ENCODE data around the gene RPL9. TPM values are rescaled to one million over a fixed set of nuclear protein-coding genes. Genes with fewer than 3 reads are reported as not detected.

Gene RPL9
- total RNA-seq, 4 donors from 2014 or later = 798 to 2,811 (median 1,122) TPM

- Histone ChIP-seq H3K4me3 (no peak overlapping the region), H3K9me3 (no peaks in the 10 kb centered on the region), H3K36me3 (peaks cover 0 to 51% (median 5%) of the 10 kb centered on the region in 3 donors), H3K27me3 (no peaks in the 10 kb centered on the region), H3K27ac (no peak overlapping the region), H3K4me1 (no peaks in the 10 kb centered on the region)
- TF ChIP-seq CTCF (IDR thresholded peaks at IDR 0.05) = no peak
- no peak for TF ChIP-seq POLR2A (IDR thresholded peaks at IDR 0.05)
- DNase-seq = no peak
These were observed 39.4 kb upstream of the RPL9 start for GRCh38 chr4:39497909-39498726.

GRCh38 chr4:39495446-39496213 is 36.9 kb upstream of the RPL9 start:
- H3K36me3 ChIP-seq = peaks cover 0 to 27% (median 0%) of the 10 kb centered on the region in 3 donors
- H3K27me3 ChIP-seq = no peaks in the 10 kb centered on the region
- H3K4me1 ChIP-seq = no peaks in the 10 kb centered on the region
- TF ChIP-seq POLR2A (IDR thresholded peaks at IDR 0.05) = no peak
- TF ChIP-seq CTCF (IDR thresholded peaks at IDR 0.05) = no peak
- no peak overlapping the region for H3K4me3 ChIP-seq
- no peak for DNase-seq
- no peak overlapping the region for H3K27ac ChIP-seq
- no peaks in the 10 kb centered on the region for H3K9me3 ChIP-seq

GRCh38 chr4:39494354-39494753 is 35.6 kb upstream of the RPL9 start:
- TF ChIP-seq CTCF (IDR thresholded peaks at IDR 0.05) = no peak
- no peak for TF ChIP-seq POLR2A (IDR thresholded peaks at IDR 0.05)
- peaks cover 0 to 14% (median 0%) of the 10 kb centered on the region in 3 donors for H3K36me3 ChIP-seq
- H3K27me3 ChIP-seq = no peaks in the 10 kb centered on the region
- no peaks in the 10 kb centered on the region for H3K4me1 ChIP-seq
- H3K4me3 ChIP-seq = no peak overlapping the region
- no peak overlapping the region for H3K27ac ChIP-seq
- H3K9me3 ChIP-seq = no peaks in the 10 kb centered on the region
- DNase-seq = no peak

GRCh38 chr4:39490322-39490721 is 31.6 kb upstream of the RPL9 start:
- no peak for TF ChIP-seq POLR2A (IDR thresholded peaks at IDR 0.05)
- no peak for TF ChIP-seq CTCF (IDR thresholded peaks at IDR 0.05)
- Histone ChIP-seq H3K9me3 (no peaks in the 10 kb centered on the region), H3K27ac (no peak overlapping the region), H3K4me1 (no peaks in the 10 kb centered on the region), H3K36me3 (no peaks in the 10 kb centered on the region), H3K4me3 (no peak overlapping the region), H3K27me3 (no peaks in the 10 kb centered on the region)
- no peak for DNase-seq

GRCh38 chr4:39486221-39486804 is 27.6 kb upstream of the RPL9 start:
- Histone ChIP-seq H3K36me3 (no peaks in the 10 kb centered on the region), H3K4me1 (no peaks in the 10 kb centered on the region), H3K4me3 (no peak overlapping the region), H3K27me3 (no peaks in the 10 kb centered on the region), H3K27ac (no peak overlapping the region), H3K9me3 (no peaks in the 10 kb centered on the region)
- no peak for DNase-seq
- TF ChIP-seq POLR2A (IDR thresholded peaks at IDR 0.05) (no peak), CTCF (IDR thresholded peaks at IDR 0.05) (no peak)
